ENCODE measurements around the gene TACR2.

- no peak for TF ChIP-seq CTCF (conservative IDR thresholded peaks at IDR 0.05 in 1 of 2, IDR thresholded peaks at IDR 0.05 in 1 of 2; ENCODE audit: extremely low read depth in 1 of 2, insufficient read depth in 1 of 2, low read depth in 1 of 2, low read length in 2 of 2)
- TF ChIP-seq EZH2 (IDR thresholded peaks at IDR 0.05; ENCODE audit: borderline replicate concordance, low read length) = no peak
Measured at GRCh38 chr10:69410487-69410886, 6.2 kb downstream of the TACR2 start.

Data from mammary epithelial cell (primary cell).